HG03108 (cell line): ENCODE data around the gene ST7.
A peak's percentile ranks its signal among the peaks of the same experiment; 100 is the strongest.
"Not testable (repeated sequence)": the region's sequence is repeated elsewhere in the genome, so short reads cannot be mapped to it uniquely, and the experiment has no call there.

ENCODE experiments used
- ATAC-seq: cut with Tn5 transposase; IDR thresholded peaks from one replicate; pipeline ENCODE4 v1.9.1; 2021; ENCODE audit warnings: moderate library complexity; ENCODE audit not compliant: unreplicated experiment

The ST7 gene

DNA sequence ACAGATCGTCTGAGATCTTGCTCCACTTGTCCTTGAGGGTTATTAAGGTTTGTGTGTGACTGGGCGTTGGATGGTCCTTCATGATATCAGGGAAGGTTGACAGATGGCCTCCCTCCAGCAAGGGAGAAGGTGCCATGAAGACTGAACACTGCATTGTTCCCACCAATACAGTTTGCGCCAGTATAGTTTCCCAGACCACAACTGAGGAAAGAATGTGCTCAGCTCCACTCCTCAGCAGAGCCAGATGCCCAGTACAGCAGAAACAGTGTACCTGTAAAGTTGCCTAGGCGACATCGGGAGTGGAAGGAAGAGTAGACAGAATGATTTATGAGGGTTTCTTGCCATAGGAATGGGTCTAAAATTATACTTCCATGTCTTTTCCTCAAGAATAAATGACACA, 137.5 kb downstream of the ST7 start:
- ATAC-seq, result no peak

DNA sequence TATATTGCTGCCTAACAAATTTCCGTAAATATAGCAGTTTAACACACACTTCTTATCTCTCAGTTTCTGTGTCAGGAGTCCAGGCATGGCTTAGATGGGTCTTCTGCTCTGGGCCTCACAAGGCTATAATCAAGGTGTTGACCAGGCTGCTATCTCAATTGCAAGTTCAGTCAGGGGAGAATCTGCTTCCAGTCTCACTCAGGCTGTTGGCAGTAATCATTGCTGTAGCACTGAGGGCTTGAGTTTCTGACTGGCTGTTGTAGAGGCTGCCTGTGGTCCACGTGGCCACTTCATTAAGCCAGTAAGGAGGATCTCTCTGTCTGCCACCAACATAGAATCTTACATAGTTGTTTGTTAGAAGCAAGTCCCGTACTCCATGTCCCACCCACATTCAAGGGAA, 138.4 kb downstream of the ST7 start:
- no peak for ATAC-seq

DNA sequence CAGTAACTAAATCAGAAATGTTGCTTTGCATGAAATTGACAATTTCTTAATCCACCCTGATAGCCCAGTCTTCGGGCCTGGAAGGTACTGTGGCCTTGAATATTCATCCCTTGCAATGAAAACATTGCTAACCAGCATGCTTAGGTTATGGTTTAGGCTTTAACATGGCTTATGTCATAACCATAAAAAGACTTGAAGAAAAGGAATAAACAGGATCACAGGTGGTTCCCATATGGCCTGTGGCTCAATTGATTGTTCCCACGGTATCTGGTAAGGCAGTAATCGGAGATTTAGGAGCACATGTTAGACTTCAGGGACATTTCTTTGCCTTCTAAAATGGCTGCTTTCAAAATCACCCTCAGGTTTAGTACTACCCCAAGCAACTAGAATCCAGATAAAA, 139.5 kb downstream of the ST7 start:
- no peak for ATAC-seq

DNA sequence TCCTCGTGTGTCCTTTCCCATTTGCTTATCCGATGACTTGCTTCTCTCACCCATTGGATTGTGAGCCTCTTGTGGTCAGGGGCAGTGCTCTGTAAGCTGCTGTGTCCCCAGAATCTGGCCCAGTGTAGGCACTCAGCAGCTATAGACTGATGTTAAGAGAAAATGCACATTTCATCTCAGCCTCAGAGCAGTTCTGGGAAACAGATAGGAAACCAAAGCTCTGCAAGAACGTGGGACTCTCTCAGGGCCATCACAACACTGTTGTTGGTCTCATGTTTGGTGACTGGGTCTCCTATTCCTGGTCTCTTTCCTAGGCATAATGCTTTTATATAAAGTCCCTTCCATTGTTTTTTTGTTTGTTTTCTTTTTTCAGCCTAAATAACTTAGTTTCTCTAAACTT, 141.2 kb downstream of the ST7 start:
- ATAC-seq, result no peak

DNA sequence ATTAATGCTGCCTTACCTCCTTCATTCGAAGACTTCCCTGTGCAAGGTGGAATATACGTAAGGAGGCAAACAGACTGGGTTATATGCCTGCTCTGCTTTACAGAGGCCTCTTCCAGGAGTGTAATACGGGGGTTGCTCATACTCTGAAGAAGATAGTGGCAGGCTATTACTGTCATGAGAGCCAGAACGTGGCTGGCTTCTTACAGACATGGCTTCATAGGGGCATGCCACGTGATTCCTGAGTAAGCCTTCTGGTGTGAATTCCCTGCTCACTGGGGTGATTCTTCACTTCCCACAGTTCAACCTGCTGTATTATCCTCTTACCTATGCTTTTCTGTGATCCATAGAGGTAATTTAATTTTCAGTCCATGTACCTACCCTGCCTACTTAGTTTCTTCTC, 141.8 kb downstream of the ST7 start:
- no peak for ATAC-seq

DNA sequence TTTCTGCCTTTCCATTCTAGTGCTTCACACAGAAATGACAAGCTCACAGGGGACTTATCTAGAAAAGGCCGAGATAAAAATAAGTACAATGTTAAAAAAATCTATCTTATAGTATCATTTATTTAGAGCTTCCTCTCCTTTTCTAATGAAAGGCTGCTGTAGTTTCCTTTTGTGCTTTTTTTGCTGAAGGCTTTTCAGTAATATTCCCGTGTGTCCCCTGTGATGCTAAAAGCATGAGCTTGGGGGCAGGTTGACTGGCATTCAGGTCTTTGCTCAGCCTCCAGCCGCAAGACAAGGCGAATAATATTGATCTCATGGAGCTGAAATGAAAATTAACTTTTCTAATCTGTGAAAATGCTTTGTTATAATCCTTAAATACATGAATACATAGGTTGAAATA, 143.0 kb downstream of the ST7 start:
- no peak for ATAC-seq

DNA sequence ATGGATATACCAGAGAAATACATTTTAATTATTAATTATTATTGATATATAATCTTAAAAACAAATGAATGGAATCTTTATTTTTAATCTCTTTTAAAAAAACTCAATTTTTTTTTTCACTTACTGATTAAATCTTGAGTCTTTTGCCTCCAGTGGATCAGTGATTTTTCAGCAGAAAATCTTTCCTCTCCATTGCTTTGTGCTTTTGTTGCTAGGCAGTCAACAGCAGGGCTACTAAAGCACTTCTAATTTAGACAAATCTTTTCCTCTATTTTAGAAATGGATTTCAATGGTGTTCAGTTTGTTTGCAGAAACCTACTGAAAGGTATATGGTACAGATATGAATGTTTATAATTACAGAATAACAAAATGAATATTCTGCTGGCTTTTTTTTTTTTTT, 143.6 kb downstream of the ST7 start:
- no peak for ATAC-seq

DNA sequence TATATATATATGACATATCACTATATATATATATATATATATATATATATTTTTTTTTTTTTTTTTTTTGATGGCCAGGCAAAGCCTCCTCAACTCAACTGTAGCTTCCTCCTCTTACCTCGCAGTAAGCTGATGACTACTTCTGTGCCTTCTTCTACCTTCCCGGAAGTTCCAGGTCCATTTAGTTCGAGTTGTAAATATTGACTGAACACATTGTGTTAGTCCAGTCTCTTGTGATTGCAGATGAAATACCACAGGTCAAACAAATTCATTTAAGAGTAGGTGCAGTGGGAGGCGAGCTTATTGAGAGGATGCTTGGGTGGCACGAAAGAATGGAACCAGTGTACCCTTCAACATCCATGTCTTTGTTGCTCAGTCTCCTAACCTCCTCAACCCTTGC, 144.6 kb downstream of the ST7 start:
- ATAC-seq, result no peak

DNA sequence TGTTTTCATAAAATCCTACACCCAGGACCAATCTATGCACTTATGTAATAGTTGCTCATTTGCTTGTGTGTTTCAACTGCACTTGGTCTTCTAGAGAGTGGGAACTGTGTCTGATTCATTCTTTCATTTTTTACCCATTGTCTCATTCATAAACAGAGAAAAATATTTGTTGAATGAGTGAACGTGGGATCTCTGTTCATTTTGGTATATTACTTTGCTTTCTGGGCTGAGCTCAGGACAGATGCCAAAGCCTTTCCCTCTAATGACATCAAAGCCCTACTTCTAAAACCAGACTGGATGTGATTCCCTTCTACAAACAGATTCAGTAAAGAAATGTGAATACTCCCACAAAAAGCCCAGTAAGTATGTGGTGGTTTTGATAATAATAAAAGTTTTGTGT, 145.2 kb downstream of the ST7 start:
- no peak for ATAC-seq

DNA sequence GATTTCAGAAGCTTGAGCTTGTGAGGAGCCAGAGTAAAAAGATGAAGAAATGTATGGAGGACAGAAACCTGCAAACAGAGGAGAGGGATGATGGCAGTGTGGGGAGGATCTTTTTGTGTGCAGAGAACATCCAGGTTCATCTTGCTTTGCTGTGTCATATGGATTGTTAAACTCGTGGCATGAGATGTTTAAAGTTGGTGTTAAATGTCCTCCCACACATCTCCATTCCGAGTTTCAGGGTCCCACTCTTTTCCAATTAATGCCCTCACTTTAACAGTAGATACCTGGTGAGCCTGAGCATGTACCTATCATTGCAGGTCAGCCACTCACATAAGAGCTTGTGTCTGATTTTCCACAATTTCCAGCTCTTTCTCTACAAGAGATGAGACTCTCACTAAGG, 147.7 kb downstream of the ST7 start:
- no peak for ATAC-seq

DNA sequence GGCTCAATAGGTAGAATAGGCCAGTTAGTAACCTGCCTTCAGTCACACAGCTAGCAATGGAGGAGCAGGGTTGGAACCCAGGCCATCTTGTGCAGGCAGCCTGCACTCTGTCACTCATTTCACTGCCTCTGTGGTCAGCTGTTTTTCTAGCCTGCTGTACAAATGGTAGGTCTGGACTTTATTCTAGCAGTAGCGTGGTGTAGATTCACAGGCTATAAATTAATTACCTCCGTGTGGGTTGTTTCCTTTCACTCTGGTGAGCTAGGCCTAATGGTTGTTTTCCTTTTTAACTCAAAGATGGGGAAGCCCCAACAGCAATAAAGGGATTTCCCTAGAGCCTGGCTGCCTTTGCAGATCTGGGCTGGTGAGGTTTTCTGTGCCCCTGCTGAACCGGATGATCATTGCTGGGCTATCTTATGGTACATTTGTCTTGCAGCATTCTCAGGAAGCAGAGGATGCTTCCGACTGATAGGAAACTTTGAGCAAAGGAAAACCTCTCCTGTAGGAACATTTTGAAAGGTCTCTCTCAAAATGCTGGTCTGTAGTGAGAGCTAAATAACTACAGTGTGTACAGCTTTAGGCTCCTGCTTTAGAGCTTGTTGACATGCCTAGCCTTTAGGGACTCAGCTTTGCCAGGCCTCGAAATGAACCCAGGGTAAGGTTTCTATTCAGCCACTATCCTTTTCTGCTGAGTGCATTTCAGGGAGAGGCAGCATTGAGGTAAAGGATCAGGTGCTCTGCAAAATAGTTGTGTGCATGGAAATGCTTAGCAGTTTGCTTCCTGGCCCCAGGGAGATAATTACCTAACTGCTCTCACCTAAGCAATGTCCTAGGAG, 157.4 kb downstream of the ST7 start:
- ATAC-seq, result peak; percentile 98

DNA sequence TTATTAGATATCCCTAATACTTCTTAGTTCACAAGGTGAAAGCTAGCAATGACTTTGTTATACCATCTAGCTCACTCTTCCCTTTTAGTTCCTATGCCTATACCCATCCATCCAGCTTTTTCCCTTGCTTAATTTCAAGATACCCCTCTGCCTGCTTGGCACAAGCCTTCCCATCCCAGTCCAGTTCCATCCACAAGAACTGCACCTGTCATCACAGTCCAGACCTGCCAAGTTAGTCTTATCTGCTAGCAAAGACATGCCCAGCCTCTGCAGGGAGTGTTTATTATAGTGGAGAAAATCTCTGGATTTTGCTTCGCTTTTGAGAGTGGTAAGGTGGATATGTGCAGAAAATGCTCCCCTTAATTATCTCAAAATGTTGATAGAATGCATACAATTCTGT, 158.2 kb downstream of the ST7 start:
- no peak for ATAC-seq

DNA sequence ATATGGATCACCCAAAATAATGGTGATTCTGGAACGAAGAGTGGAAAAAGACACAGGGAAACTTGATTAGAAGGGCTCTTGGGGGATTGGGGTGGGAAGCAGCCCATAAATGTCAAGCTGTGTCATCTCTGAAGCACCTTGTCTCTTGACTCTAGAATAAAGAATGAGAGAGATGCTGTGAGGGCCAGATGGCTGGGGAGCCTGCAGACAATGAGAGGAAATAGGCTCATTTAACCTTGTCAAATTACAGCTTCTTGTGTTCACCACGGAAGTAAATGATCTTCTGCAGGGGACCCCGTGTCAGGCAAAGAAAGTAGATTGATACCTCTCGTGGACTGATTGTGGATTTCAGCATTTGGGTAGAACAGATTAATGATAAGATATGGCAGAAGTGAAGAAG, 159.3 kb downstream of the ST7 start:
- ATAC-seq, result no peak

DNA sequence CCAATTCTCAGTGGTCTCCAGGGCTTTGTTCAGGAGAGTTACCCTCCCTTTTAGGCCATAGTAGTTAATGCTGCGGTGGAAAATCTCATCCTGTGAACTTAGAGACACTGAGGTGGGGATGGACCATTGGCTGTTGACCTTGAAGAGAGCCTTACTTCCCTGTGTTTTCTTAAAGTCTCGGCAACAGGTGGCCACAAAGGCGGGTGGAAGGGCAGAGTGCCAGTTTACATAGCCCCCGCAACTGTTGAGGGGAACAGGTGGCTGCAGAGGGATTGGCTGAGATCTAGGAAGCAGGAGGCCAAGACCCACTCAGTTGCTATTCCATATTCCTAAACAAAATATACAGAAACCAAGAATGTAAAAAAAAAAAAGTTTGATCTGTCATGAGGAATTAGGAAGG, 160.6 kb downstream of the ST7 start:
- ATAC-seq, result no peak

DNA sequence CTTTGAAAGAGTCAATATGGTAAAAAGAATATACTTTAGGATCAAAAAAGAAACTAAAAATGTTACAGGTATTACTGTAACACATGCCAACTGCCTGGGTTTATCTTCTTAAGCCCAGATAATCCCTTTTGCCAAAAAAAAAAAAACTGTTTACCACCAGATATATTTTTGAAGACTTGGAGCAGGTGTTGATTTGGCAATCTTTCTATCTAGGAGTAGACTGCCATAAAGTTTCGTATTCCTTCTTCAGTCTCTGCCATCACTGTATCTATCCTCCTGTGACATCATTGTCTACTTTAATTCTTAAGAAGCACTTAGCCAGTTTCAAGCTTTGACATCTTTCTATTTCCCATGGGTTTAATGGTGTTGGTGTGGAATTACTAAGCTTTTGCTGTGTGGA, 161.0 kb downstream of the ST7 start:
- no peak for ATAC-seq

DNA sequence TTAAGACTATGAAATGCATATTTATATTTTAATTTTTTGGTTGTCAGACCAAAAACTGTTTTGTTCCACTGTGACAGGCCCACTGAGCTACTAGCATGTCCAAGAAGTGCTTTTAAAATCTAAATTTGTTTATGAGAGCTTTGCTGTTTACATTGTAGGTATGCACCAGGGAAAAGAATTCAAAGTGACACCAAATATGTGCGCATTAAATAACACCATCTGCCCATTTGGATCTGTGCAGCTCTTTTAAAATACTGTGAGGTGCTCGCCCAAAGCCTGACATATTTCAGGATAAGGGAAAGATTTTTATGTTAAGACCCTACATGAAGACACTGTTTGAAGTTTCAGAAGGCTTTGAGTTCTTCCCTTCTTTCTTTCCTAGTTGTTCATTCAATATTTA, 162.9 kb downstream of the ST7 start:
- no peak for ATAC-seq

DNA sequence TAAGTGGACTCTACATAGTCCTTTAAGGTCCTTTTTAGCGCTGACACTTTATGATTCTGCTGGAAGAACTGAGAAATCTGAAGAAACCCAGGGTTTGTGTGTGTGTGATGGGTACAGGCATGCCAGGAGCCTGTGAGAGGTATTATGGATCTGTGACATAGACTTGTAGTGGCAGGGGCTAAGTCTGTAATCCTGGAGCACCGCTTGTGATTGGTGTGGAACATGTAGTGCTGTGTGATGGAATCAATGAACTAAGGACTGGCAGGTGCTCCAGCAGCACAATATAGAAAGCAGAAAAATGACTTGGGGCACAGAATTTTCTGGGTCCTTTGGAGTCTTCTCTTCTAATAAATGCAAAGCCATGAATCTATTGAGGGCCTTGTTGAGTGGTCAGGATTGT, 163.9 kb downstream of the ST7 start:
- no peak for ATAC-seq

DNA sequence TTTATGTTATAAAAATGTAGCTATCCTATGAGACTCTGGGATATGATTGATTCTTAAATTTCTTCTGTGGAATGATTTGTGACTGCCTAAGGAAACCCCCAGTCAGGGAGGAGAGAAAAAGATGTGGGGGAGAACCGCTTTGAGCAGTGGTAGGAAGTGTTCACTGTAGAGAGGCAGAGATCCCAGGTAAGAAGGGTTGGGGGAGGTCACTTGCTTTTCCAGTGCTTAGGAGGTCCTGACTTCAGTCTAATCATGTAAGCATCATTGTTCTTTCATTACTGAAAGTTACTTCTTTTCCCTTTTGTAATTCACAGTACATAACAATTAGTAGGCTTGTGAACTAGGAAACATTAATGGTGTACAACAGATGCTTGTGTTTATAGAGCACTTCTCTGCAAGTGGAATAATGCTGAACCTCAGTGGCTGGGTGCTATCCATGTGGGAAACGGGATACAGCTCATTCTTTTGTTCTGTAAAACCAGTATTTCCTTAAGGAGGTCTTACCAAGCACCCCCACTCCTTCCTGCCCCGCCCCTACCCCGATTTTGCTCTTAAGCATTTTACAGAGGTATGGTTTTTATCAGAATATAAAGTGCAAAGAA, 165.4 kb downstream of the ST7 start:
- no peak for ATAC-seq

DNA sequence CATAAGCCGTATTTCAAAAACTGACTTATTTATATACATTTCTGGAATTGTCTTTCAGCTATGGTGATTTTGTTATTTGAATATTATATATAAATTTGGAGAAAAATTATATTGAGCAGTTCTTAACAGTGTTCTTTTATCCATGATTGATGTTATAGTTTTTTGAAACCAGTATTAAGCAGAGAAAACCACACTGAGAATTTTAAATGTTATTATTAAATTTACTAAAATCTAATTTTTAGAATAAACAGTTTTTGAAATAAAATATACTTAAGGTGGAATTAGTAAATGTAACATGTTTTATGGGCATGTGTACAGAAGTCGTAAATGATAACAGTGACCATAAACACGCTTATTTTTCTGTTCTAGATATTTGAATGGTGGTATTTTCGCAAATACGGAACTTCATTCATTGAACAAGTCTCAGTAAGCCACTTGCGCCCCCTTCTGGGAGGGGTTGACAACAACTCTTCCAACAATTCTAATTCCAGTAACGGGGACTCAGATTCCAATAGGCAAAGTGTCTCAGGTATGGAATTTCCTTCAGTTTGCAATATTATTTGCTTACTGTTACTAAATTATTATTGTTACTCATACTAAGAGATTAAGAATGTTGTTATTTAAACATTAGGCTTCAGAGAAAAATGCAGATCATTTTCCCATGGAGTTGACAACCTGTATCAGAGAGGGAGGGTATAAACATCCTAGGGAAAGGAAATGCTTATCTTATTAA, 166.1 kb downstream of the ST7 start:
- ATAC-seq, result no peak

DNA sequence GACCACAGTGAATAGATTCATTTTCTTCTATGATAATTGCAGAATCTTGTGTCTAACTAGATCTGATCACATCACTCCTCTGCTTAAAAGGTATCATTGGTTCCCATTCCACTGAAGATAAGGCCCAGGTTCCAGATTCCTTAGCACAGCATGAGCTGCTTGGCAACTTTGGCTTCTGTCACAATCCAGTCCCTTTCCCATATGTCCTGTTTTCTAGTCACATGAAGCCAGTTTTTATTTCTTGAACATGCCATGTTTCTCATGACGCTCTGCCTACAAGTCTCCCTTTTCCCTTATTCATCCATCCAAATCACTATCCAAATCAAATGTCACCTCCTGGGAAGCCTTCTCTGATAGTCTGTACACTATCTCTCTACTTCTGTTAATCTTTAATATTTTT, 167.0 kb downstream of the ST7 start:
- ATAC-seq, result not testable (repeated sequence)

DNA sequence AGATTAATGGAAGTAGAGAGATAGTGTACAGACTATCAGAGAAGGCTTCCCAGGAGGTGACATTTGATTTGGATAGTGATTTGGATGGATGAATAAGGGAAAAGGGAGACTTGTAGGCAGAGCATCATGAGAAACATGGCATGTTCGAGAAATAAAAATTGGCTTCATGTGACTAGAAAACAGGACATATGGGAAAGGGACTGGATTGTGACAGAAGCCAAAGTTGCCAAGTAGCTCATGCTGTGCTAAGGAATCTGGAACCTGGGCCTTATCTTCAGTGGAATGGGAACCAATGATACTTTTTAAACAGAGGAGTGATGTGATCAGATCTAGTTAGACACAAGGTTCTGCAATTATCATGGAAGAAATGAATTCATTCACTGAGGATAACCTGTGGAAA, 168.7 kb downstream of the ST7 start:
- not testable (repeated sequence) for ATAC-seq

DNA sequence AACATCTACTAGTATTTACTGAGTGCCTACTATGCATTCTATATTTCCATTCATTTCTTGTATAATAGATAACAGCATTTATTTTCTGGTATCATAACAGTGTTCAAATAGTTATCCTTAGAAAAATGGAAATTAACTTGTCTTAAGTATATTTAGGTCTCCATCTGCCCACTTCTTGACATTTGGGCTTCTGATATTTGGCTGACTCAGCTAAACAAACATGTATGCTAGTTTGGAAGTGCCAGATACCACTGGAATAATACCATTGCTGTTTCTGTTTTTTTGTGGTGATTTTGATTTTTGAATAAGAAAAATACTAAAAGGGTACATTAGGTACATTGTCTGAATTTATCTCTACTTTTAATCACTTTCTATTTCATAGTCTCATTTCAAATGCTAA, 169.2 kb downstream of the ST7 start:
- no peak for ATAC-seq
